ENCODE results near the gene EPS8L3.

DNA sequence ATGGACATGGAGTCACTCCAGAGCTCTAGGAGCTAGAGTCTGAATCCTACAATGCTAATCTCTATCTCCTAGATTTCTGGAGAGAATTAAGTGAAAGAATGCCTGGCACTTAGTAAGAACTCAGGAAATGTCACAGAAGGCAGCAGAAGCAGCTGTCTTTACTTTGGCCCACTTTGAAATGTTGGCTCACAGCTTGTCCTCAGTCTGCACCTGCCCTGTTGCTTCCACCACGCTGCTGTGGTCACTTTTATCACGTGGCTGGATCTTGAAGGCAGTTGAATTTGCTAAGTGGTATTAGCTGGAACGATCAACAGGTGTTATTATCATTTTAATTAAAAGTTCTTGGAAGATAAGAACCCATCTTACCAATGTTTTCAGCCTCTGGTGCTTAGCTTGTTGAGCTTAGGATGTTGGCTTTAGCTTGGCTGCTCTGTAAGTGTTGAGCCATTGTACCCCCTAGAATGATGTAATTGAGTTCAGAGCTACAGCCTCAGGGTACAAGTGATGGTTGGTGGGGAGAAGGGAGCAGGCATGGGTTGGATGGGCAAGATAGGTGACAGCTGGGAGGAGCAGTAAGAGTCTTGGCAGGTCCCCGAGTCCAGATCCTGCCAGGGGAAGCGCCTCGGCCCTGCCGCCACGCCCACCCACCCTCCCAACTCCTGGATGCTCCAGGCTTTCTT is 41.9 kb upstream of the EPS8L3 start:
- TF ChIP-seq POLR2AphosphoS5 (IDR thresholded peaks at IDR 0.05) (no peak), POLR2A (IDR thresholded peaks at IDR 0.05) (no peak)
- TF ChIP-seq, protein P1, sequence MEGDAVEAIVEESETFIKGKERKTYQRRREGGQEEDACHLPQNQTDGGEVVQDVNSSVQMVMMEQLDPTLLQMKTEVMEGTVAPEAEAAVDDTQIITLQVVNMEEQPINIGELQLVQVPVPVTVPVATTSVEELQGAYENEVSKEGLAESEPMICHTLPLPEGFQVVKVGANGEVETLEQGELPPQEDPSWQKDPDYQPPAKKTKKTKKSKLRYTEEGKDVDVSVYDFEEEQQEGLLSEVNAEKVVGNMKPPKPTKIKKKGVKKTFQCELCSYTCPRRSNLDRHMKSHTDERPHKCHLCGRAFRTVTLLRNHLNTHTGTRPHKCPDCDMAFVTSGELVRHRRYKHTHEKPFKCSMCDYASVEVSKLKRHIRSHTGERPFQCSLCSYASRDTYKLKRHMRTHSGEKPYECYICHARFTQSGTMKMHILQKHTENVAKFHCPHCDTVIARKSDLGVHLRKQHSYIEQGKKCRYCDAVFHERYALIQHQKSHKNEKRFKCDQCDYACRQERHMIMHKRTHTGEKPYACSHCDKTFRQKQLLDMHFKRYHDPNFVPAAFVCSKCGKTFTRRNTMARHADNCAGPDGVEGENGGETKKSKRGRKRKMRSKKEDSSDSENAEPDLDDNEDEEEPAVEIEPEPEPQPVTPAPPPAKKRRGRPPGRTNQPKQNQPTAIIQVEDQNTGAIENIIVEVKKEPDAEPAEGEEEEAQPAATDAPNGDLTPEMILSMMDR (IDR thresholded peaks at IDR 0.05): no peak

All from suprapubic skin (tissue), 4 donors.